HS-5 (cell line): ENCODE results near the gene PLBD2.
"Not testable (repeated sequence)": the region's sequence is repeated elsewhere in the genome, so short reads cannot be mapped to it uniquely, and the experiment has no call there.

Experiments used
- DNase-seq: peaks from one replicate; pipeline ENCODE4 v3.0.0-alpha.2; 2012; ENCODE audit warnings: low read depth

Gene PLBD2

DNA sequence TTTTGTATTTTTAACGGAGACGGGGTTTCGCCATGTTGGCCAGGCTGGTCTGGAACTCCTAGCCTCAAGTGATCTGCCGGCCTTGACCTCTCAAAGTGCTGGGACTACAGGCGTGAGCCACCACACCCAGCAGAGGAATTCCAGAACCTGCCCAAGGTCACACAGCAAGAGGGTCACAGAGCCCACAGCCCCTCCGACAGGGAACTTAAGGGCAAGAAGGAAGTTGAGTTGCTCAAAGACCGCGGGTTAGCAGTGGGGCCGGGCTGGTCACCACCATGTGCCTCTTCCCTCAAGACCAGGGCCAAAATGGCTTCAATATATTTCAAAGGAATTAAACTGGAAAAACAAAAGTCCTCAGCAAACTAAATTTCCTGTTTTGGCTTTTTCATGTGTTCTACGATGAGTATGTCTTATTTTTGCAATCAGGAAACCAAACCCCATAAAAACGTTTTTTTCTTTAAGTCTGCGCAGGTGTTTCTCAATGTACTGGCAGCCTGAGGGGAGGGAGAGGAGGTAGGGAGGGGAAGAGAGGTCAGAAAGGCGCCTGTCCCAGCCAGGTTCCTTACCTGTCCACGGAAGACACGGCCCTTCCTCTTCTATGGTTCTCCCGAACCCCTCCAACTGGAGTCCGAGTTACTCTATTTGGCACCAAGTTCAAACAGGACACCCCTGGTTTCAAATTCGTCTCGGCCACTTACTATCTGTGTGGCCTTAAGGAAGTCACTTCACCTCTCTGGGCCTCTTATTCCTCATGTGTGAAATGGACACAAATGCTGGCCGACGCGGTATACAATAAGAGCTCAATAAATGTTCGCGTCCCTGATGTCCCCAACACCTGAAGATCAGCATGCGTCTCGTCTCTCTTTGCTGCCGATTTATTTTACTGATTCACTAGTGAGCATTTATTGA is 24.3 kb upstream of the PLBD2 start:
- no peak for DNase-seq

DNA sequence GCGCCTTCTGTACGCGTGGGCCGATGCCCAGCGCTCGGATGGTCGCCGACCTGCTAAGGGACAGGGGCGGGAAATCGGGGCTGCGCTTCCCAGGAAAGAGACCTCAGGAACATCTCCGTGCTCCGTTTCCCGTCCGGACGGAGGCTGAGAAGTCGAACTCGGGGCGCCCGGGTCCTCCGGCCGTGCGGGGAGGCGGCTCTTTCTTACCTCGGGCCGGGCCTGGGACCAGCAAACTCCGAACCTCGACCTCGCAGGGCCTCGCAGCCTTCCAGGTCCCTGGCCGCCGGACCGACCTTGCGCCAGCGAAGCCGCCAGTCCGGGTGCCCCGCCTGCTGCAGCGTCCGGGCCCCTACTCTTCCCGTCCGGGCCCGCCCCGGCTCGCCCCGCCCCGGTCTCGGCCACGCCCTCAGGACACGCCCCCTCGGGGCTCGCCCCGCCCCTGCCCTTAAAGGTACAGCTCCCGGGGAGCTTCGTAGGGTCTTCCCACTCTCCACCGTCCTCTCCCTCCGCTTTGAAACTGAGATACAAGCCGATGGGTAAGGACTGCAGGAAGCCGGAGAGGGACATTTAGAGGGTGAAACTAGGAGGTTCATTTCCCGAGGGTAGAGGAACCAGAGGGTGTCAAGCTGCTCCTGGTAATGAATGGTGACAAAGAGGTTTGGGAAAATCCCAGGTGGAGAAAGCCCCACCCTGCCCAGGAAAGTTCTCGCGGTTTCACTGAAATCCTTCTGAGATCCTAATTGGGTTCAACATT is 23.4 kb upstream of the PLBD2 start, which contains the start of gene SLC8B1:
TSS of gene SLC8B1 (minus strand) at position 324 of the 754 bp plus-strand sequence. CDS start 2,231 bp downstream, outside the sequence.
- DNase-seq: no peak

DNA sequence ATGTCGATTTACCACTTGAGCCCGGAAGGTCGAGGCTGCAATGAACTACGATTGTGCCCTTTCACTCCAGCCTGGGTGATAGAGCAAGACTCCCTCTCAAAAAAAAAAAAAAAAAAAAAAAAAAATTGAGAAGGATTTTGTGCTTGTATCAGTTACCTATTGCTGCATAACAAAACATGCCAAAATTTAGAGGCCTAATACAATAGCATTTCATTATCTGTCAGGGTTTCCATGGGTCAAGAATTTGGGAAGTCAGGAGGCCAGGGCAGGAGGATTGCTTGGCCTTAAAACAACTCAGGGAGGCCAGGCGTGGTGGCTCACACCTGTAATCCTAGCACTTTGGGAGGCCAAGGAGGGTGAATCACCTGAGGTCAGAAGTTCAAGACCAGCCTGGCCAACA is 18.8 kb upstream of the PLBD2 start:
- no peak for DNase-seq

DNA sequence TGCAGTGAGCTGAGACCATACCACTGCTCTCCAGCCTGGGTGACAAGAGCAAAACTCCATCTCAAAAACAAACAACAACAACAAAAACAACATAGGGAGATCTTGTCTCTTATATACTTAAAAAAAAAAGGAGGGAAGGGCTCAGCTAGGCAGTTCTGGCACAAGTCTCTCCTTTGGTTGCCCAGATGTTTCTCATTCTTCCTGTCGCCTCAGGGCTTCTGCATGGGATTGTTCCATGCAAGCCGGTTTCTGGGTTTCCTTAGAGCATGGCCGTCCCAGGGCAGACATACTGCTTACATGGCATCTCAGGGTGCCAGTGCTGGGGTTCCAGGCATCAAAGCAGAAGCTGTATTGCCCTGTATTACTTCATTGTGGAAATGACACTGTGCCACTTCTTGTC is 18.3 kb upstream of the PLBD2 start:
- no peak for DNase-seq

DNA sequence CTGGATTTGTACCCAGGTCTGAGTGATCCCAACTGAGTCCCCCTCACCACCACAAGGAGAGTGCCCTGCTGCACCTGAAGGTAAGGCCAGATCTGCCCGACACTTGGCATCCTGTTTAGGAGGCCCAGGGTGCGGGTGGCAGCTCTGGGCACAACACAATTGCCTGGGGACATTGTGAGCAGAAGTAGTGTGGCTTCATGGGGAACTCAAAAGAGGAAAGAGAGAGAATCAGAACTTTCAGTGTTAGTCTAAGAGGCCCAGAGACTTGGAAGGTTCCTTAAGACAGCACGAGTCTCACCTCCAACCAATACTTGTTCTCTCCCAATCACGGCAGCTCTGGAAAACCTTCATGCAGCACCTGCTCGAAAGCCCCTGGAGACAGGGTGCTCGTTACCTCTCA is 16.9 kb upstream of the PLBD2 start:
- DNase-seq: no peak

DNA sequence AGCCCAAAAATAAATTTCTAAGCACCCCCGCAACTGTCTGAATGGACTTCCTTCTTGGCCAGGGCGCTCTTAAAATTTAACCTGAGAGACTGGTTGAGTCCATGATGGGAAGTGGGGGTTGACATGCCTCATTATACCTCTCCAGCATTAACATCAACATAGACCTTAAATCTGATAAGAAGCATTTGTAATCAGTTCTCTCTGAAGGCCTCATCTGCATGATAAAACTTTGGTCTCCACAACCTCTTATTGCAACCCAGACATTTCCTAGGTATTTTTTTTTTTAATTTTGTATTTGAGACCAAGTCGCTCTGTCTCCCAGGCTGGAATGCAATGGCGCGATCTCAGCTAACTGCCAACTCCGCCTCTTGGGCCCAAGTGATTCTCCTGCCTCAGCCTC is 13.1 kb upstream of the PLBD2 start:
- no peak for DNase-seq

DNA sequence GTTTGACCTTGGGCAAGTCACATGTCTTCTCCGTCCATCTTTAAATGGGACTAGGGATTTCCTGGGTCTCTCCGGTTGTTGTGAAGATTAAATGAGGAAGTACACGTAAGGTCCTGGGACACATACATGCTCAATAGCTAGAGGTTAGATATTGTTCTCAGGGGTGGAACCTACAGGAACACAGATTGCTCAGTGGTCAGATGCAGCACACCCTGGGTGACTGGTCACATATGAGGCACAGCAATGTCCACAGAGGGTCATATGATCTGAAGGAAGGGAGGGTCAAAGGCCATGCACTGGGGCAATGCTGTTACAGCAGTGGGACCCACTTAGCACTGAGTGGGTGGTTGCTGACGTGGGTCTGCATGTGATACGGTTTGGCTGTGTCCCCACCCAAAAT is 12.0 kb upstream of the PLBD2 start:
- DNase-seq: no peak

DNA sequence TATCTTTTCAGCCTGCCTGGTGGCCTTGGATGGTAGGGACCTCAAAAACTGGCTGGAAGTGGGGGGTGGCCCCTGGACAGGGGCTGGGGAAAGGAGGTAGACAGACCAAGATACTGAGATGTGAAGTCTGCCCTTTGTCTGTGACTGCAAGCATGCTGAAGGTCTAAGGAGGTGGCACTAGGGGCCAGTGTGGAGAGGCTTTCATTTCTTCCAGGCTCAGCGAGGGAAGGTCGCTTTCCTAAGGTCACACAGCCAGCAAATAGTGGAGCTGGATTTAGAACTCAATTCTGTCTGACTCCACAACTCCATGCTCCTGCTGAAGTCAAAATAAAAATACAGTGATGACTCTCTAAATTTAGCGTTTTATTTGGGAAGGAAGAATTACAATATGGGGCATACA is 11.3 kb upstream of the PLBD2 start:
- DNase-seq: no peak

DNA sequence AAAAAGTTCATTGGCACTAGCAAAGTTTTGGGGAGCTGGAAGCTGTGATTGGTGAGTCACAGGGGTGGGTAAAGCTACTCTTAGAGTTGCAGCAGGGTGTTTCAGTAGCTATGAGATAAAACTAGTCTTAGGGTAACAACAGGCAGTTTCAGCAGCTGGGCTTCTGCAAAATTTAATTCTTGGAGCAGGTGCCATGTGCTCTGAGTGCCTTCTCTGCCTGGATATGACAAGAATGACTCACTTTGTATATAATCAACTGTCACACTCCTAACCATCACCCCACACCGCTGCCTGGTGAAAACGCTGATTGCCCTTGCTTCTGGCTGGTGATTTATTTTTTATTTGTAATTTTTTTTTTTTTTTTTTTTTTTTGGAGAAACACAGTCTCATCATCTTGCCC is 10.5 kb upstream of the PLBD2 start:
- DNase-seq: no peak

DNA sequence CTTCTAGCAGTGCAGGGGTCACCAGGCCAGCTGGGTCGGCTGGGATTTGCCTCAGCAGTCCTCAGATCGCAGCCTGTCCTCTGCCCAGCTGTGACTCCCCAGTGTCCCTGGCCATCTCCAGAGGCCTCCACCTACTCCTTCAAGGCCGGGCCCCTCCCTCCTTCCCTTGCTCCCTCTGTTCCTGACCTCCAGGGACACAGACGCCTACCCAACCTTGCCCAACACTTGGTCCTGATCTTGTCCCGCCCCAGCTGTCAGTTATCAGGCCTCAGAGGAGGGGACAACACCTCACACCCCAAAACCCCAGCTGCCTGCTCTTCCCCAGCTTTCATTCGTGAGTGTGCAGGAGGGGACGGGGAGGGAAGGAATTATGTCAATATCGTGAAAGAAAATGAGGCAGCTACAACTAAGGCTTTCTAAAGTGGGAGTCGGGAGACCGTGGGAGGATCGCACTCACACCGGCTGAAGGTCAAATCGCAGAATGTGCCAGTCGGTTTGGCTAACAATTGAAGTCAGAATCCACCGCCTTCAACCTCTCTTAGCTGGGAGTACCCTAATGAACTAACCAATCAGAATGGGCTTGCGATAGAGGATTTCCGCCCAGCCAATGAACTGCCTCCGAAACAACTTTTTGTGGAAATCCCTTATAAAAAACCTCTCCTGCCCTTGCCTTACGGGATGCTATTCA is 9.4 kb upstream of the PLBD2 start:
- DNase-seq: no peak

DNA sequence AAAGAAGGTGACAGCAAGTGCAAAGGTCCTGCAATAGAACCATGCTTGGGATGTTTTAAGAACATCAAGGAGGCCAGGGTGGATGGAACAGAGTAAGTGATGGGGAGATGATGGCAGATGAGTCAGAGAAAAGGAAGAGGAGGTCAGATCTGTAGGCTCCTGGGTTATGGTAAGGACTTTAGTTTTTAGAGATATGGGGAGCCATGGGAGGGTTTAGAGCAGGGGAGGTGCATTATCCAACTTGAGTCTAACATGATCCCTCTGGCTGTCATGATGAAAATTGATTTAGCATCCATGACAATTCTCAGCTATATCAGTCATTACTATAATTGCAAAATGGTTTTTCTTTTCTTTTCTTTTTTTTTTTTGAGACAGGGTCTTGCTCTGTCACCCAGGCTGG is 7.3 kb upstream of the PLBD2 start:
- no peak for DNase-seq

DNA sequence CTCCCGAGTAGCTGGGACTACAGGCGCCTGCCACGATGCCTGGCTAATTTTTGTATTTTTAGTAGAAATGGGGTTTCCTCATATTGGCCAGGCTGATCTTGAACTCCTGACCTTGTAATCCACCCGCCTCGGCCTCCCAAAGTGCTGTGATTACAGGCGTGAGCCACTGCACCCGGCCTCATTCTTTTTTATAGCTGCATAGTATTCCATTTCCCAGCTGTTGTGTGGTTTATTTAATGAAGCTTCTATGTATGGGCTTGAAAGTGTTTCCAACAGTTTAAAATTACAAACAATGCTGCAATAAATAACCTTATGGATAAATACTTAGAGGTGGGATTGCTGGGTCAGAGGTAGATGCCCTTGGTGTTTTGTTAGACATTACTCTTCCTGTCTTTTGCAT is 4.2 kb upstream of the PLBD2 start:
- DNase-seq: not testable (repeated sequence)

DNA sequence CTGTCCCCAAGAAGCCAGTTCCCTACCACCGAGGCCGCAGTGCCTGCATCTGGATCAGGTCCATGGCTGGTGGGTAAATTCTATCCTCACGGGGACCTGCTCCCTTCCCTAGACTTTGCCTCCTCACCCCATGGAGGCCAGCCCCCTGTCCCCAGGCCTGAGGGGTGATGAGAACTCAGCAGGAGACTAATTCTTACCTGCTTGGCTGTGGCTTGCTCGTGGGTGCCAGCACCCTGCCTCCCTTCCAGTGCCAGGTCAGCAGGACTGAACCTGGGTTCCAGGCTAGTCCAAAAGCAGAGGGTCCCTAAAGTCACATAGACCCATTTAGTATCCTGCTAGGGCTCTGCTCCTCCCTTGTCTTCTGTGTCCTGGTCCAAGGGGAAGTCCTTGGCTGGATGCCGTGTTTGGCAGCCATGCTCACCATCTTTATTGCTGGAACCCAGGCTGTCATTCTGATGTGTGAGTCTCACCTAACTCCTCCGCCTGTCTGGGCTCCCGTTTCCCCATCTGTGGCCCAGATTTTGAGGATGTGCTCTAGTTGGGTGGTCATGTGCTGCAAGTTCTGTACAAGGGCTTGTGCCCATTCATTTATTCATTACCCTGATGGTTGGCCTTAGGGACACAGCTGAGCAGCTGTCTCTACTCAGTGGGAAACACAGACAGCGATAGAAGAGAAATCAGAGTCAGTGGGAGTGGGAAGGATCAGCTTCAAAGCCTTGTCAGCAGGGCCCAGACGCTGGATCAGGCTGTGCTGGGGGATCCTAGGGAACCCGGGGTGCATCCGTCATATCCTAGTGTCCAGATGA is 949 bp downstream of the PLBD2 start:
- DNase-seq: no peak

DNA sequence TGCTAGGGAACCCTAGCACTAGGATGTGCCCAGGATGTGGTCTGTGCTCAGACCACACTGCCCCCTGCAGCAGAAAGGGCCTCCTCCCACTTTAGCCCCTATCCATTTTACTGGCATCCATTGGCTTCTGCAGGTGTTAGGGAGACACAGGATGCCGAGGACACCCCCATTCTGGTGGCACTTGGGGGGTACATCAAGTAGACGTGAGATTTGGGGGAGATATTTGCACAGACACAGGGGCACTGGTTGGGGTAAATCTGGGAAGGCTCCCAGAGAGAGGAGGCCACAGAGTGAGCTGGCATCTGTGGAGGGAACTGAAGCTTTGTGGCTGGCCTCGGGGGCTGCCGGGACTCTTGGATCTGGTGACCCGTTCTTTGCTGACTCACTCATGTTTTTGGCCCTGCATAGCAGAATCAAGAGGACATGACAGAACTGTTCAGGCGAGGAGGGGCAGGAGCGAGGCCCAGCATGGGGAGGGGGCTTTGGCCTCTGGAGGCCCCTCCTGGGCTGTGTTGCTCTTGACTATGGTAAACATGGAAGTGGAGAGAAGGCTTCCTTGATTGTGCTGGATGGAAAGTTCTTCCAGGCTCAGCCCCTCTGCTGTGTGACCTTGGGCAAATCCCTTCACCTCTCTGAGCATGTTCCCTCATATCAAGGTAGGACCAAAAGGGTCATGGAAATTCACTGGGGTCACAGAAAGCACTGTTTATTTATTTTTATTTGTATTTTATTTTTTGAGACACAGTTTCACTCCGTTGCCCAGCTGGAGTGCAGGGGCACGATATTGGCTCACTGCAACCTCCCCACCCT is 1.8 kb downstream of the PLBD2 start:
- DNase-seq: no peak

DNA sequence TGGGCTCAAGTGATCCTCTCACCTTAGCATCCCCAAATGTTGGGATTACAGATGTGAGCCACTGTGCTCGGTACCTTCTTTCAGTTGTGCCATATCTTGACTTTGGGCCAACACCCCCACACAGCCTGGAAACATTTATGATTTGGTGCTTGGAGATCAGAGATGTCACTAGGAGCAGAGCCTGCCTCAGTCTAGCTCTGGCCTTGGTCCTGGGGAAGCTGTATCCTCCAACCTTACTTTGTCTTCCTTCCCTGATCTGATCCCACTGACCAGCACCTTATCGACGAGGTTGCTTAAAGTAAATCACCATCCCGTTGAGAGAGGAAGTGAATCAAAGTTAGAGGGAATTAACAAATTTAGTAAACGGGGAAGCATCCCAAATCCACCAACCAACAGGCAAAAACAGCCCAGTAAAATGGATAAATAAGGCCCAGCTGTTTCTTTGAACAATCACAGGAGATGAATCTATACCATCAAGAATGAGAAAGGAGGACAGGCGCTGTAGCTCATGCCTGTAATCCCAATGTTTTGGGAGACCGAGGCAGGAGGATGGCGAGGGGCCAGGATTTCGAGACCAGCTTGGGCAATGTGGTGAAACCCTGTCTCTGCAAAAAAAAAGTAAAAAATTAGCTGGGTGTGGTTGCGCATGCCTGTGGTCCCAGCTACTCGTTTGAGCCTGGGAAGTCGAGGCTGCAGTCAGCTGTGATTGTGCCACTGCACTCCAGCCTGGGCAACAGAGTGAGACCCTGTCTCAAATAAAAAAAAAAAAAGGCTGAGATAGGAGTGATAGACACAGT is 3.4 kb downstream of the PLBD2 start:
- no peak for DNase-seq

DNA sequence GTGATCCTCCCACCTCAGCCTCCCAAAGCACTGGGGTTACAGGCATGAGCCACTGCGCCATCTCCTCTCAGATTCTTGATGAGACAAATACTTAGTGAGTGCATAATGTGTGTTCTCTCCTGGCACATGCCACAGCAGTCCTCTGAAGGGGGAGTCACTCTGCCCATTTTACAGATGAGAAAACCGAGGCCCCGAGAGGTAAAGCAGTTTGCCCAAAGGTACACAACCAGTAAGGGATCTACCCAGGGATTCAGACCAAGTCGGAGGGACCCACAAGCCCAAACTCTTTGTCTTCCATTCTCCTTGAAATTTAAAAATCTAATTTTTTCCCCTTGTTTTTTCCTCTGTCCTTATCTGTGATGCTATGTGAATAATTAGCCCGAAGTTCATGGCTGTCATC is 6.3 kb downstream of the PLBD2 start:
- DNase-seq: no peak

DNA sequence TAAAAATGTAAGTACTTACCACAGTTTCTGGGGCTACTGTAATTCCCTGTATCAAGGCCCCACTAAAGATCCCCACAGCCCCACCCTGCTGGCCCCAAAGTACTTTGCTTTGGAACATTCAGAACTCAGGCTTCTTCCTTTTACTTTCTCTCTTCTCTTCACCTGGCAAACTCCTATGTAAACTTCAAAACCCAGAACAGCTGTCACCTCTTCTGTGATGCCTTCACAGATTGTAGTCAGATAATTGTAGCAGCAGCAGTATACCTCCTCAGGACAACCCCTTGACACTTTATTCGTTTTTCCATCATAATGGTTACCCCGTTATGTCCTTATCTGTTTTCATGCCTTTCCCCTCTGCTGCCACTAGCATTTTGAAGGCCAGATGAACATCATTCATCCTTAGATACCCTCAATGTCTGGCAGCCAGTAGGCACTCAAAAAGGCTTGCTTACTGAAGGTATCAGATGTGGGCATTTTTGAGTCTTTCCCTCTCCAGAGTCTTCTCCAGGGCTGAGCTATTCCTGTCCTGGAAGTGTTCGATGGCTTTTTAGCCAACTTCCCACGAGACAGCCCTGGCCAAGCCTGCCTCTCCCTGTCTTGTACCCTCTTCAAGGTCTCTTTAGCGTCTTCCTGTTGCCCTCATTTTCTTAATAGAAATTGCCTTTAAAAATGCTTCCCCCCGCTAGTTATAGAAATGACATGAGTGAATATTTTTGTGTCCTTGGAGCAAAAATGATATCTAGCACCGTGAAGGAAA is 7.4 kb downstream of the PLBD2 start:
- DNase-seq: no peak

DNA sequence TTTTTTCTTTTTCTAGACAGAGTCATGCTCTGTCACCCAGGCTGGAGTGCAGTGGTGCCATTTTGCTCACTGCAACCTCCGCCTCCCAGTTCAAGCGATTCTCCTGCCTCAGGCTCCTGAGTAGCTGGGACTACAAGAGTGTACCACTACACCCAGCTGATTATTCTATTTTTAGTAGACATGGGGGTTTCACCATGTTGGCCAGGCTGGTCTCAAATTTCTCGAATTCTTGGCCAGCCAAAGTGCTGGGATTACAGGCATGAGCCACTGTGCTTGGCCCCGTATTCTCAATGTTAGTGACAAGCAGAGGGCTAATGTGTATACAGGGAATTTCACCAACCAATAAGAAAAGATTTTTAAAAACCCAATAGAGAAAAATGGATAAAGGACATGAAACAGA is 8.4 kb downstream of the PLBD2 start:
- no peak for DNase-seq

DNA sequence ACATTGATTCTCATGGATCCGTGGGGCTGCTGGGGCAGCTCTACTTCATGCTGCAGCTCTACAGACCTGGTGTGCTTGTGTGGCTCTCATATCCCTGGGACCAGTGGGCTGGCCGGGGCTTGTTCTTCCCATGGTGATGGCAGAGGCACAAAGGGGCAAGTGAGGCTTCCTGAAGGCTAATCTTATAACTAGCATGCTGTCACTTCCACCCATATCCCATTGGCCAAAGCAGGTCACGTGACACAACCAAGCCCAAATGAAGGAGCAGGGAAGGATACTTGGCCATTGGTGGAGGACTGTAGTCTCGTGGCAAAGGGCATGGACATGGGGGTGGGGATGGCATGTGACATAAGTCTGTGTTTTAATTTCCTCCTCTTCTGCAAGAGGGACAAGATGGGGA is 9.9 kb downstream of the PLBD2 start:
- DNase-seq: no peak
